Amygdala (tissue), 56 donors: ENCODE measurements around the gene STK32B.
"Not testable (repeated sequence)": the region's sequence is repeated elsewhere in the genome, so short reads cannot be mapped to it uniquely, and the experiment has no call there.

ENCODE experiments used
- DNase-seq, 56 donors: peaks; one replicate each; lab custom pipeline; 2025; lab: John Stamatoyannopoulos, UW

STK32B gene

DNA sequence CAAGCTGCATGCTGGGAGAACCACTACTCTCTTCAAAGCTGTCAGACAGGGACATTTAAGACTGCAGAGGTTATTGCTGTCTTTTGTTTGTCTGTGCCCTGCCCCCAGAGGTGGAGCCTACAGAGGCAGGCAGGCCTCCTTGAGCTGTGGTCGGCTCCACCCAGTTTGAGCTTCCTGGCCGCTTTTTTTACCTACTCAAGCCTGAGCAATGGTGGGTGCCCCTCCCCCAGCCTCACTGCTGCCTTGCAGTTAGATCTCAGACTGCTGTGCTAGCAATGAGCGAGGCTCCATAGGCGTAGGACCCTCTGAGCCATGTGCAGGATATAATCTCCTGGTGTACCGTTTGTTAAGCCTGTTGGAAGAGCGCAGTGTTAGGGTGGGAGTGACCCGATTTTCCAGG lies 195.8 kb downstream of the STK32B start:
- DNase-seq, result not testable (repeated sequence)

- no peak for DNase-seq
Observed at GRCh38 chr4:5247735-5248134, 196.5 kb downstream of the STK32B start.

DNA sequence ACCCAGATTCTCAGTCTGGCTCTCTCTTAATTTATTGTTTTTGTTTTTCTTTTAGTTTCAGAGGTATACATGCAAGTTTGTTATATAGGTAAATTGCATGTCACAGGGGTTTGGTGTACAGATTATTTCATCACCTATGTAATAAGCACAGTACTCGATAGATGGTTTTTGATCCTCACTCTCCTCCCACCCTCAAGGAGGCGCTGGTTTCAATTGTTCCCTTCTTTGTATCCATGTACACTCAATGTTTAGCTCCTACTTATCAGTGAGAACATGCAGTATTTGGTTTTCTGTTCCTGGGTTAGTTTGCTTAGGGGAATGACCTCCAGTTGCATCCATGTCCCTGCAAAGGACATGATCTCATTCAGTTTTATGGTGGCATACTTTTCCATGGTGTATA lies 198.4 kb downstream of the STK32B start:
- no peak for DNase-seq

DNA sequence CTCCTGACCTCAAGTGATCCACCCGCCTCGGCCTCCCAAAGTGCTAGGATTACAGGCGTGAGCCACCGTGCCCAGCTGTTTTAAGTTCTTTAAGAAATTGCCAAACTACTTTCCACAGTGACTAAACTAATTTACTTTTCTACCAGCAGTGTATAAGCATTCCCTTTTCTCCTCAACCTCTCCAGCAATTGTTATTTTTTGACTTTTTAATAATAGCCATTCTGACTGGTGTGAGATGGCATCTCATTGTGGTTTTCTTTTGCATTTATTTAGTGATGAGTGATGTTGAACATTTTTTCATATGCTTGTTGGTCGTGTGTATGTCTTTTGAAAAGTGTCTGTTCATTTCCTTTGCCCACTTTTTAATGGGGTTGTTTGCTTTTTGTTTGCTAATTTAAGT lies 199.3 kb downstream of the STK32B start:
- not testable (repeated sequence) for DNase-seq

DNA sequence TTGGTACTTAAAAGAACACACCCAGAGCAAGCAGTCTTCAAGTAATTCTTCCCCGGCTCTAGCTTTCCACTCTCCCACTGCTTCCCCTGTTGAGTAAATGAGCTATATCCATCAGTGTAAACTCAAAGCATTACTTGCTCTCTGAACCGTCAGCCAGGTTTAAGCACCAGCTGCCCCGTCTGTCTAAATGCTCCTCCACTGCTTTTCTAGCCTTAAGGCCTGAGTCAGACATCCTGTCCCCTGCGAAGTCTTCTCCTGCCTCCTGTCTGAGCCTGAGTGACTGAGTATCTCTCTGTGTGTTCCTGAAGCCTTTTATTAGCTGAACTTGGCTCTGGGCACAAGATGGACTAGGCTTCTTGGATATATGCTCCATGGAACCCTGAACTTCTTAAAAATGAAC lies 205.1 kb downstream of the STK32B start:
- DNase-seq, result no peak

- no peak for DNase-seq
Observed at GRCh38 chr4:5257086-5257485, 205.8 kb downstream of the STK32B start.

DNA sequence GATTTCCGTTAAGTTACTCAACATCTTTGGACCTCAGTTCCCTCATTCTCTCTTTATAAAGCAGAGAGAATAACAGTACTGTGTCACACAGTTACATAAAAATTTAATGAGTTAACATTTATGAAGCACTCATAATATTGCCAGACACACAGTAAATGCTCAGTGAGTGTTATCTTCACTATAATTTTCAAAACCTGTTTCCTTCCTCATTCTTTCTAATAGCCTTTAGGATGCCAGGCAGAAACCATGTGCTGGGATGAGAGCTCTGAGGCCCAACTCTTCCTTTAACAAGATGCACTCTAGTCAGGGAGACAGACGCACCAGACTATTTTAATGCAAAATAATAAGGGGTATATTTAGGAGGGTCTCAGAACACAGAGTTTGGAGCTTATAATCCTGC lies 208.2 kb downstream of the STK32B start:
- DNase-seq, result no peak

GRCh38 chr4:5260121-5260520 lies 208.8 kb downstream of the STK32B start:
- no peak for DNase-seq

DNA sequence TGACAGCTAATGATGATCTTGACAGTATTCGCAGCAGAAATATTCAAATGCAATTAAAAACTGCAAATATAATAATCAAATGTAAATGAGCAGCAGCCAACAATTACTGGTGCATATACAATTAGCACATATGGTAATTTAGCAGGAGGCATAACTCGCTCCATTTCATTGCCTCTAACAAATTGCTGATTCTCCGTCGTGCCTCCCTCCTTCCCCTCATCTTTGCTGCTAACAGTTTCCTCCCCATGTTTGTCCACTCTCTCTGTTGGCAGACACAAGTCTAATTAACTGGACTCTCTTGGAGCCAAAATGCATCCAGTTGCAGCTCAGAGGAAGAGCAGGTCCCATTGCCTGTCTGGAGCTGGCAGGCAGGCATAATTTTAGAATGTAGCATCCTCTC lies 210.6 kb downstream of the STK32B start:
- no peak for DNase-seq

DNA sequence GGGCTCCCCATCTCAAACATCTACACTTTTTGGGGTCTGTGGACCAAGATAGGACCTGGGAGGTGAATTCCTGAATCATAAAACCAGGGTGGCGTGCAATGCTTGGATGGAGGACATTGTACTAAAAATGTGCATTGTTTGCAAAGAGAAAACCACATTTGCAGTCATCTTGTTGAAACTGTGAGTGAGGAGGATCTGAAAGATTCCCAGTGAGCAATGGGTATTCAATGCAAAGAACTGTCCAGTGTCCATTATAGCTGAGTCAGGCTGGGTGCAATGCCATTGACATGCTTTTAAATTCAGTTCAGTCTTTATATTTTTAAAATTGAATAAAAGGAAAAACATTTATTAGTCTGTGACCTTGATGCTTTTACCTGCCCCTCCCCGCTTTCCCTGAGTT lies 215.7 kb downstream of the STK32B start:
- no peak for DNase-seq

DNA sequence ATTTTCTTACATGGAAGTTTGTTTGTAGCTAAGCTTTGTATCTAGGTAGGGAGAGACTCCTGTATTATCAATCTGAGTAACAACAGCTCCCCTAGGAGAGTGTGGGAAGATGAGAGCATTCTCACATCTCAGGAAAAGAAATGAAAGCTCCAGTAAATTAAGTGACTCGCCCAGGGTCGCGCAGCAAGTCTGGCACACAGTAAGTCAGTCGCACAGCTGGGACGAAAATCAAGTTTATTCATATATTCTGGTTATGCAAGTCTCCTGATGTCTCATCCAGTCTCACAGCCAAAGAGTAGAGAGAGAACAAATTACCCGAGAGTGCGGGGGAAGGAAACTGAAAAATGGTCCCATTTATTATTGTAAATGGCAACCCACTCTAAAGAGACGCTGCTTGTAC lies 216.1 kb downstream of the STK32B start:
- peak in 1 of 56 donors; percentile 13 for DNase-seq

DNA sequence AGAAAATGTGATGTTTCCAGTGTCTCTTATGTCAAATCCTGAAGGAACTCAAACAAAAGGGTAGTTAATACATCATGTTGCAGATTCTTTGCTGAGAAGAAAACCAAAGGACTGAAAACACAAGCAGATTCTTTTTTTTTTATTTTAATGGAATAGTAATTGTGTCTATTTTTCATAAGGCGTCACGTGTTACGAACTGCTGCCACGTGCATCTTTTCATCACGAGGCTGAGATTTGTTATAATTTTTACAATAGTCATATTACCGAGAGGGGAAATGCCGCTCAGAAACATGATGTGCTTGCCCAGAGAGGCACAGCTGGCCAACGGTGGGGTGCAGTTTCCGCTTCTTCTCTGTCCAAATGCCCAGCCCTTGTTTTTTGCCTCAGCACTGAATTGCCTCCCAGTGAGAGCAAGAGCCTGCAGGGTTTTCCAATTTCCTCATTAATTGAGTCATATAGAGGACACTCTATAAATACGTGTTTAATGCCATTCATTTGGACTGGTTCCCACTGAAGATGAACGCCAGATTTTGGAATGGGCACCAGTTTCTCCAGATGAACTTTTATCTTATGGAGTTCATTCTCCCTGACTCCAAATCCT lies 225.3 kb downstream of the STK32B start:
- no peak for DNase-seq

GRCh38 chr4:5277079-5277478 lies 225.8 kb downstream of the STK32B start:
- DNase-seq, result no peak

- no peak for DNase-seq
Observed at GRCh38 chr4:5278213-5278612, 226.9 kb downstream of the STK32B start.

DNA sequence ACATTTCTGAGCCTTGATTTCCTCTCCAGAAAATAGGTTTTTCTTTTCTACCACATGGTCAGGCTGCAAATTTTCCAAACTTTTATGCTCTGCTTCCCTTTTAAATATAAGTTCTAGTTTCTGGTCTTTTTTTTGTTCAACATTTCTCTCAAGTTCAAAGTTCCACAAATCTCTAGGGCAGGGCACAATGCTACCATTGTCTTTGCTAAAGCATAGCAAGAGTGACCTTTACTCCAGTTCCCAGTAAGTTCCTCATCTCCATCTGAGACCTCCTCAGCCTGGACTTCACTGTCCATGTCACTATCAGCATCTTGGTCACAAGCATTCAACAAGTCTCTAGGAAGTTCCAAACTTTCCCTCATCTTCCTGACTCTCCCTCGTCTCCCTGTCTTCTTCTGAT lies 228.8 kb downstream of the STK32B start:
- DNase-seq, result not testable (repeated sequence)

DNA sequence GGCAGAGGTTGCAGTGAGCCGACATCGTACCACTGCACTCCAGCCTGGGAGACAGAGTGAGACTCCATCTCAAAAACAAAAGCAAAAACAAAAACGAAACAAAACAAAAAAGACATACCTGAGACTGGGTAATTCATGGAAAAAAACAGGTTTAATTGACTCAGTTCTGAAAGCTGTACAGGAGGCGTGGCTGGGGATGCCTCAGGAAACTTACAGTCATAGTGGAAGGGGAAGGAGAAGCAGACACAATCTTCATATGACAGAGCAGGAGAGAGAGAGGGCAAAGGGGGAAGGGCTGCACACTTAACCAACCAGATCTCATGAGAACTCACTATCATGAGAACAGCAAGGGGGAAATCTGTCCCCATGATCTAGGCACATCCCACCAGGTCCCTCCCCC lies 229.5 kb downstream of the STK32B start:
- DNase-seq, result no peak

DNA sequence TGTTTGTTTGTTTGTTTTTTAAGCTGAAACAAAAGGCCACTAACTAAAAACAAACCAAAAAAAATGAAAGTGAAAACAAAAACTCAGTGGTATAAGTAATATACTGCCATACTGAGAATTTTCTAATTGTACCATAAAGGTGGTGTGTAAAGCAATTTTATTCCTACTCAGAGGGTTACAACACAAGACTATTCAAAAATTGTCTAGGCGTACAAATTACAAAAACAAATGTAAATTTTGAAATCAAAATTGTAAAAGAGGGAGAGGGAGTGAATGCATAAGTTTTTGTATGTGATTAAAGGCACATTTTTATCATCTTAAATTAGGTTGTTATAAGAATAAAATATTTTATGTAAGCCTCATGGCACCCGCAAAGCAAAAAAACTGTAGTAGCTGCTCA lies 232.6 kb downstream of the STK32B start:
- DNase-seq, result no peak

DNA sequence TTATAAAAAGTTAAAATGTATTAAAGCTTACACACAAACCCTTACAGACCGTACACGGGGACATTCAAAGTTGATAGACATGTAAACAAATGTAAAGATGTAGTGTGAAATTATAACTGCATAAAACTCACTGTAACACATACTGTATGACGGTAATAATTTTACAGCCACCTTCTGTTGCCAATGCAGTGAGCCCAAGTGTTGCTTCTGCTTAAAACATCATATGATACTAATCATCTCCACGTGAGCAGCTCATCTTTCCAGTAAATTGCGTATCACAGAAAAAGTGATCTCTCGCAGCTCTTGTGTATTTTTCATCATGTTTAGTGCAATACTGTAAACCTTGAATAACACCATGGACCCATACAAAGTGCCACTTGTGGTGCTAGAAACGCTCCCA lies 233.2 kb downstream of the STK32B start:
- DNase-seq, result no peak

GRCh38 chr4:5292101-5292500 lies 240.8 kb downstream of the STK32B start:
- no peak for DNase-seq

GRCh38 chr4:5298000-5298787 lies 246.9 kb downstream of the STK32B start:
- not testable (repeated sequence) for DNase-seq

DNA sequence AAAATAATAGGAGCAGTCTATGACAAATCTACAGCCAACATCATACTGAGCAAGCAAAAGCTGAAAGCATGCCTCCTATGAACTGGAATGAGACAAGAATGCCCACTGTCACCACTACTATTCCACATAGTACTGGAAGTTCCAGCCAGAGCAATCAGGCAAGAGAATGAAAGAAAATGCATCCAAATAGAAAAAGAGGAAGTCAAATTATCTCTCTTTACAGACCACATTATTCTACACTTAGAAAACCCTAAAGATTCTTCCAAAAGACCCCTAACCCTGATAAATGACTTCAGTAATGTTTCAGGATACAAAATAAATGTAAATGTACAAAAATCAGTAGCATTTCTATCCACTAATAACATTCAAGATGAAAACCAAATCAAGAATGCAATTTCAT lies 249.0 kb downstream of the STK32B start:
- no peak for DNase-seq

DNA sequence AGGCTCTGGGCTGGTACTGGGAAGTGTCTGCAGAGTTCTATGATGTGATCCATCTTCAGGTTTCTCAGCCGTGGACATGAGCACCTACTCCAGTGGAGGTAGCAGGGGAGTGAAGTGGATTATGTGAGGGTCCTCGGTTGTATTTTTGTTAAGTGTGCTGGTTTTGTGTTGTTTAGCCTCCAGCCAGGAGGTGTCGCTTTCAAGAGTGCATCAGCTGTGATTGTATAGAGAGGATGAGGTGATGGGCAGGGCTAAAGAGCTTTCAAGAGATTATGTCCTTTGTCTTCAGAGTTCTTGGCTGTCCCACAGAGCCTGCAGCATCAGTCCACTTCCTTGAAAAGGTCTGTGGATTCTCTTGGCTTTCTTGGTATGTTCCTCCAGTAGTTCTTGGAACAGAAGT lies 256.6 kb downstream of the STK32B start:
- DNase-seq, result no peak
